ENCODE data around the gene CFAP299.

The CFAP299 gene

GRCh38 chr4:80419946-80420345 lies 84.4 kb downstream of the CFAP299 start:
- no peak overlapping the region for H3K27ac ChIP-seq (ENCODE audit: low read length)
- no peak overlapping the region for H3K4me3 ChIP-seq (ENCODE audit: low read length)
- no peaks in the 10 kb centered on the region for H3K36me3 ChIP-seq (ENCODE audit: control insufficient read depth, insufficient read depth, low read length)
- no CpG with 5 or more reads among the region's 1 CpG for WGBS (ENCODE audit: insufficient coverage, insufficient read length)
- H3K9me3 ChIP-seq (ENCODE audit: control insufficient read depth, insufficient read depth, low read length) = no peaks in the 10 kb centered on the region
- no peaks in the 10 kb centered on the region for H3K27me3 ChIP-seq (ENCODE audit: control insufficient read depth, insufficient read depth, low read length)
- DNase-seq (ENCODE audit: low read depth, low spot score) = no peak
- H3K4me1 ChIP-seq (ENCODE audit: control insufficient read depth, insufficient read depth, low read length) = peaks cover 1% of the 10 kb centered on the region; the same call in 1 of the 2 replicates

GRCh38 chr4:80420638-80421037 lies 85.1 kb downstream of the CFAP299 start:
- no peak for DNase-seq (ENCODE audit: low read depth, low spot score)
- Histone ChIP-seq H3K4me3 (ENCODE audit: low read length) (no peak overlapping the region), H3K36me3 (ENCODE audit: control insufficient read depth, insufficient read depth, low read length) (no peaks in the 10 kb centered on the region), H3K4me1 (ENCODE audit: control insufficient read depth, insufficient read depth, low read length) (peaks cover 1% of the 10 kb centered on the region; the same call in 1 of the 2 replicates), H3K27ac (ENCODE audit: low read length) (no peak overlapping the region), H3K9me3 (ENCODE audit: control insufficient read depth, insufficient read depth, low read length) (no peaks in the 10 kb centered on the region), H3K27me3 (ENCODE audit: control insufficient read depth, insufficient read depth, low read length) (no peaks in the 10 kb centered on the region)
- no CpG with 5 or more reads among the region's 1 CpG for WGBS (ENCODE audit: insufficient coverage, insufficient read length)

DNA sequence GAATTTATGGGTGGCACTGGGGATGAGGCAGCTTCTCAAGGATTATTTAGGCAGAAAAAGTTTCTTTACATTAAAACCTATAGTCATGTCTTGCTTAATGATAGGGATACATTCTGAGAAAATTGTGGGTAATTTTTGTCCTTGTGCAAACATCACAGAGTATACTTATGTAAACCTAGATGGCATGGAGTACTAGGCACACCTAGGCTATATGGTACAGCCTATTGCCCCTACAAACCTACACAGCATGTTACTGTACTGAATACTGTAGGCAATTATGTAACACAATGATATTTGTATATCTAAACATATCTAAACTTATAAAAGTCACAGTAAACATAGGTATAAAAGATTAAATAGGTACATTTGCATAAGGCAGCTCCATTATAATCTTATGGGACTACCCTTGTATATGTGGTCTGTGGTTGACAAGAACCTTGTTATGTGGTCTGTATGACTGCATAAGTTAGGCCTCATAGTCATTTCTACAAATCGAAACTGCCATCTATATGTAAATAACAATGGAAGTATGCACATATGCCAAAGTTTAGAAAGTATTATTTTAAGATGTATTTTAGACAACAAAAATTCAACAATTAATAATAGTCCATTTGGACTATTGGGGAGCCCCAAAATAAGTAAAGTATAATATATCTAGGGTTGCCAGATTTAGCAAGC lies 87.3 kb downstream of the CFAP299 start:
- H3K27me3 ChIP-seq (ENCODE audit: control insufficient read depth, insufficient read depth, low read length) = no peaks in the 10 kb centered on the region
- WGBS (ENCODE audit: insufficient coverage, insufficient read length) = no CpG with 5 or more reads among the region's 1 CpG
- no peaks in the 10 kb centered on the region for H3K9me3 ChIP-seq (ENCODE audit: control insufficient read depth, insufficient read depth, low read length)
- H3K4me3 ChIP-seq (ENCODE audit: low read length) = no peak overlapping the region
- no peaks in the 10 kb centered on the region for H3K36me3 ChIP-seq (ENCODE audit: control insufficient read depth, insufficient read depth, low read length)
- no peak for DNase-seq (ENCODE audit: low read depth, low spot score)
- peaks cover 1% of the 10 kb centered on the region; the same call in 1 of the 2 replicates for H3K4me1 ChIP-seq (ENCODE audit: control insufficient read depth, insufficient read depth, low read length)
- no peak overlapping the region for H3K27ac ChIP-seq (ENCODE audit: low read length)

GRCh38 chr4:80423553-80424224 lies 88.2 kb downstream of the CFAP299 start:
- Histone ChIP-seq H3K36me3 (ENCODE audit: control insufficient read depth, insufficient read depth, low read length) (no peaks in the 10 kb centered on the region), H3K9me3 (ENCODE audit: control insufficient read depth, insufficient read depth, low read length) (no peaks in the 10 kb centered on the region), H3K4me3 (ENCODE audit: low read length) (no peak overlapping the region), H3K27me3 (ENCODE audit: control insufficient read depth, insufficient read depth, low read length) (no peaks in the 10 kb centered on the region), H3K4me1 (ENCODE audit: control insufficient read depth, insufficient read depth, low read length) (peaks cover 1% of the 10 kb centered on the region; the same call in 1 of the 2 replicates), H3K27ac (ENCODE audit: low read length) (no peak overlapping the region)
- no peak for DNase-seq (ENCODE audit: low read depth, low spot score)
- no CpG with 5 or more reads among the region's 3 CpGs for WGBS (ENCODE audit: insufficient coverage, insufficient read length)

DNA sequence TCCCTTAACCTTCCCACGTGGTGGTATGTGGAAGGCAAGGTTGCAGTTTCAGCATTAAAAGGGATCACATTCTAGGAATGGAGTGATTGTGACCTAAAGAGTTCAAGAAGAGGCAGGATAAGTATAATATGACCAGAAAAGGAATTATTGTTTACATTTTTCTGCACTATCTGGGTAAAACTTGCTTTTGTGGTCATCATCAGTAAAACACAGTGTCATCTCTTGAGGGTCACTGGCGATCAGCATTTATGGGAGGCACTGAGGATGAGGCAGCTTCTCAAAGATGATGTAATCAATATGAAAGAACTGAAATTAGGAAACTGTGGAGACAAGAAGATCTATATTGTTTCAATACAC lies 88.7 kb downstream of the CFAP299 start:
- Histone ChIP-seq H3K4me1 (ENCODE audit: control insufficient read depth, insufficient read depth, low read length) (peaks cover 1% of the 10 kb centered on the region; the same call in 1 of the 2 replicates), H3K4me3 (ENCODE audit: low read length) (no peak overlapping the region), H3K36me3 (ENCODE audit: control insufficient read depth, insufficient read depth, low read length) (no peaks in the 10 kb centered on the region), H3K9me3 (ENCODE audit: control insufficient read depth, insufficient read depth, low read length) (no peaks in the 10 kb centered on the region), H3K27me3 (ENCODE audit: control insufficient read depth, insufficient read depth, low read length) (no peaks in the 10 kb centered on the region), H3K27ac (ENCODE audit: low read length) (no peak overlapping the region)
- WGBS (ENCODE audit: insufficient coverage, insufficient read length) = no CpG with 5 or more reads among the region's 2 CpGs
- DNase-seq (ENCODE audit: low read depth, low spot score) = no peak

DNA sequence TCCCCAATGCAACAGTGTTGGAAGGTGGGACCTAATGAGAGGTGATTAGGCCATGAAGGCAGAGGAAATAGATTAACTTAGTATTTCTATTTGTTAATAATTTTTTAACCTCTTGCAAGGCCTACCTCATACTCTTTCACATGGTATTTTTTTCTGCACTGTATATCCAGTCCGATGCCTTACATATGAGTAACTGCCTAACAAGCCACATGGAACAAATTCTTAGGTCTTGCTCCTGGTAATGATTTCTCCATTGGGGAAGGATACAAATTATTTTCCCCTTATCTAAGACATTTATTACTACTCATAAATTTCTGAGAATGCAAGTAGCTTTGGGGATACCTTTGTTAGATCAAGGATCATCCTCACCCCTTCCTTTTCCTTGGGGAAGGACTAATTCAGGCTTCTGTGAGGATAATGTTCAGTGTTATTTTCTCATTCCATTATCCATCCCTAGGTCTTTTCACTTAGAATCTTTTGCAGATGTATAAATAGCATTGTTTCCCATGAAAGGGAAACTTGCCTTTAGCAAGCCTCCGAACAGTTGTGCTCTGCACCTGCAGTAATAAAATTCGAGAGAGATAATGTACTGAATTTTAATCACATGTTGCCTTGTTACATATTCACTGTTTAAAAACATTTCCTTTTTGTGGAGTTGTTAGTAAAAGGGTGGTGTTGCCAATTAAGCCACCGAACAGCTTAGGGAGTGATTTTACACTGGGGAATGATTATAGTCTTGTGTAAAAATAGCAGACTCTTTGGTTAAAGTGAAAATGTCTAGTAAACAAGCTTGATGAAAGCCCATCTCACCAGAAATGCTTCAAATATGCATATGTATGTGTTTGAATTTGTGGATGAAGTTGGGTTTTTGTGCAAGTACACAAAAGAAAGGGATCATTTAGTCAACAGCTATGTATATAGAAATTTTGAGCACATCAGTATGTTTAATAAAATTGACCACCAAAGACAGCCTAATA lies 89.9 kb downstream of the CFAP299 start:
- no peaks in the 10 kb centered on the region for H3K27me3 ChIP-seq (ENCODE audit: control insufficient read depth, insufficient read depth, low read length)
- no peak overlapping the region for H3K27ac ChIP-seq (ENCODE audit: low read length)
- no peaks in the 10 kb centered on the region for H3K36me3 ChIP-seq (ENCODE audit: control insufficient read depth, insufficient read depth, low read length)
- H3K9me3 ChIP-seq (ENCODE audit: control insufficient read depth, insufficient read depth, low read length) = no peaks in the 10 kb centered on the region
- no CpG with 5 or more reads among the region's 4 CpGs for WGBS (ENCODE audit: insufficient coverage, insufficient read length)
- H3K4me3 ChIP-seq (ENCODE audit: low read length) = no peak overlapping the region
- H3K4me1 ChIP-seq (ENCODE audit: control insufficient read depth, insufficient read depth, low read length) = no peaks in the 10 kb centered on the region
- DNase-seq (ENCODE audit: low read depth, low spot score) = no peak

- Histone ChIP-seq H3K4me3 (ENCODE audit: low read length) (no peak overlapping the region), H3K9me3 (ENCODE audit: control insufficient read depth, insufficient read depth, low read length) (no peaks in the 10 kb centered on the region), H3K27me3 (ENCODE audit: control insufficient read depth, insufficient read depth, low read length) (no peaks in the 10 kb centered on the region), H3K36me3 (ENCODE audit: control insufficient read depth, insufficient read depth, low read length) (no peaks in the 10 kb centered on the region), H3K4me1 (ENCODE audit: control insufficient read depth, insufficient read depth, low read length) (no peaks in the 10 kb centered on the region), H3K27ac (ENCODE audit: low read length) (no peak overlapping the region)
- no CpG with 5 or more reads among the region's 5 CpGs for WGBS (ENCODE audit: insufficient coverage, insufficient read length)
- no peak for DNase-seq (ENCODE audit: low read depth, low spot score)
These were observed 95.9 kb downstream of the CFAP299 start for GRCh38 chr4:80431203-80431965.

DNA sequence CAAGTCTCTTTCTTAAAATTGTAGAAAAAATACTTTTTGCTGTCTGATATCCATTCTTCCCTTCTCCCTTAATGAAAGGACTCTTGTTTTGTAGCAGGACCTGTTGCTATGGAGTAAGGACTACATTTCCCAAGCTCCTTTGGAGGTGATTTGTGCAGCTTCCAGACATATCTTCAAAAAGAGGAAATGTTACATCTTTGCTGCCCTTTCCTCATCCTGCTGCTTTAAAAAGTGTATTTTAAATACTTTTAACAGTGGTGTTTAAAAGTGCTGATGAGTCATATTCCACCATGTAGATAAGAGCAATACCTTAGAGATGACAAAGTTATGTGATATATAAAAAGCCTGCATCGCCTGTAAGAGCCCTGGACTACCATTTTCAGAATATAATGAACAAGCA lies 98.7 kb downstream of the CFAP299 start:
- no peaks in the 10 kb centered on the region for H3K9me3 ChIP-seq (ENCODE audit: control insufficient read depth, insufficient read depth, low read length)
- H3K27ac ChIP-seq (ENCODE audit: low read length) = no peak overlapping the region
- WGBS (ENCODE audit: insufficient coverage, insufficient read length) = no CpG with 5 or more reads among the region's 1 CpG
- H3K27me3 ChIP-seq (ENCODE audit: control insufficient read depth, insufficient read depth, low read length) = no peaks in the 10 kb centered on the region
- no peaks in the 10 kb centered on the region for H3K36me3 ChIP-seq (ENCODE audit: control insufficient read depth, insufficient read depth, low read length)
- H3K4me3 ChIP-seq (ENCODE audit: low read length) = no peak overlapping the region
- H3K4me1 ChIP-seq (ENCODE audit: control insufficient read depth, insufficient read depth, low read length) = no peaks in the 10 kb centered on the region
- DNase-seq (ENCODE audit: low read depth, low spot score) = no peak

- Histone ChIP-seq H3K9me3 (ENCODE audit: control insufficient read depth, insufficient read depth, low read length) (no peaks in the 10 kb centered on the region), H3K27me3 (ENCODE audit: control insufficient read depth, insufficient read depth, low read length) (no peaks in the 10 kb centered on the region), H3K4me3 (ENCODE audit: low read length) (no peak overlapping the region), H3K4me1 (ENCODE audit: control insufficient read depth, insufficient read depth, low read length) (no peaks in the 10 kb centered on the region), H3K27ac (ENCODE audit: low read length) (no peak overlapping the region), H3K36me3 (ENCODE audit: control insufficient read depth, insufficient read depth, low read length) (no peaks in the 10 kb centered on the region)
- WGBS (ENCODE audit: insufficient coverage, insufficient read length) = no CpG with 5 or more reads among the region's 1 CpG
- DNase-seq (ENCODE audit: low read depth, low spot score) = no peak
These were observed 102.5 kb downstream of the CFAP299 start for GRCh38 chr4:80438016-80438415.
